C4-2B (cell line): Measurements from ENCODE around the gene HPCAL1.

Experiments
- CTCF ChIP-seq: fragments of 450-650 bp; conservative IDR thresholded peaks from 2 replicates; pipeline ENCODE4 v1.5.1; 2017; ENCODE audit warnings: mild to moderate bottlenecking
- ZFX ChIP-seq: fragments of 450-650 bp; IDR thresholded peaks from 2 replicates; pipeline ENCODE4 v1.6.1; 2017

- TF ChIP-seq CTCF (no peak), ZFX (no peak)
Measured at GRCh38 chr2:10425699-10426098, 123.0 kb downstream of the HPCAL1 start.
